Measurements from ENCODE around the gene GAS7.

GAS7 gene

DNA sequence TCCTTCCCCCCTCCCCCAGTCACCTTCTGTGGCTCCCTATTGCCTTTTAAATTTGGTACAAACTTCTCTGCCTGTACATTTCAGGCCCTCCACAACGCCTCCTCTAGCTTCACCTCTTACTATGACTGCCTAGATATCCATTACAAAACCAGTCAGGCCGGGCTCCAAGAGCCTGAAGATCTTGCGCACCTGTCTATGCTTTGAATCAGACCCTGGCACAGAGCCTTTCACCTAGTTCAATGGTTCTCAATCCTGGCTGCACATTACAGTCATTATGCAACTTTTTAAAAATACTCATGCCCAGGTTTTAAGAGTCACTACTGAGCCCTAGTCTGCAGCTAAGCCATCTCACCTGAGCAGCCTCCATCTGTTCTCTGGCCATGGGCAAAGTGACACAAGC, 1.6 kb upstream of the GAS7 start:
- no peak for DNase-seq

DNA sequence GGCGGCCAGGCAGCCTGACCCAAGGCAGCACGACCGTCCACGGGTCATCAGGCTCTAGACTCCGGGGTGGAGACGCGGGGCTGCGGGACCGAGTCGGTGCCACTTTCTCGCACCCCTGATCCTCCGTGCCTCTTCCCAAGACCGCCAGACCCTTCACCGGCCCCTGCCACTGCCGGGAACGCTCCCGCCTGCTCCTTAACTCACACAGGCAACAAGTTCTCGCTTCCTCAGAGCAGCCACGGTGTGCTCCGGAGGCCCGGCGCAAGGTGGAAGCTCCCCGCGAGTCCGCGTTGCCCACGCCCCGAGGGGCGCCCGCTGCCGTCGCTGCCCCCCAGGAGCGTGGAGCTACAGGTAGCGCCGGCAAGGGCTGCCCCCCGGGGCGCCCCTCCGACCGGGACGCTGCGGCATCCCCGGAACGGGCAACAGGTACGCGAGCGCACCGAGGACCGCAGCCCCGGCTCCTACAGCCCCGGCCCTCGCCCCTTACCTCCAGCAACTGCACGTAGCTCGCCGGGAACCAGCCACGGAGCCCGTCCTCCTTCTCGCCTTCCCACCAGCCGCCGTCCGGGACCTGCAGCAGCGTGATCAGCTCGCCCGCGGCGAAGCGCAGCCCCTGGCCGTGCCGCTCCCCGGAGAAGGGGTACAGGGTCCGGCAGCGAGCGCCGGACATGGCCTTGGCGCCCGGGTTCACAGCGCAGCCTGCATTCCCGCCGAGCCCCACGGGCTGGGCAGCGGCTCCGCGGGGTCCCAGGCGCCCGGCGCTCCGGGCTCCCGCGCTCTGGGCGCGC, 491 bp downstream of the GAS7 start:
- no peak for DNase-seq

DNA sequence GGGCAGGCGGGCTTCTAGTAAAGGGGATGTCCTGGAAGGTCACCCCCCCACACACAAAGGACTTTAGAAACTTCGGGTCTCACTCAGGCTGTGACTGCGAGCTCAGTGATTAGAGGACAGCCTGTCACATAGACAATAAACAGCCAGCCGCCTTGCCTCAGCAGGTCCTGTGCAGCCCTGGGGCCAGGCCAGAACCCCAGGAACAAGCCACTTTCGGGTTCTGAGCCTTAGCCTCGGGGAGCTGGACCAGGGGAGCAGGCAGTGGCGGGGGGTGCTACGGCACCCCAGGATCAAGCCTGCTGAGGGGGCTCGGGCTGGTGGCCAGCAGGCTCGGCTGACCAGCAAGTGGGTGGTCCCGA, 1.1 kb downstream of the GAS7 start:
- DNase-seq = no peak

DNA sequence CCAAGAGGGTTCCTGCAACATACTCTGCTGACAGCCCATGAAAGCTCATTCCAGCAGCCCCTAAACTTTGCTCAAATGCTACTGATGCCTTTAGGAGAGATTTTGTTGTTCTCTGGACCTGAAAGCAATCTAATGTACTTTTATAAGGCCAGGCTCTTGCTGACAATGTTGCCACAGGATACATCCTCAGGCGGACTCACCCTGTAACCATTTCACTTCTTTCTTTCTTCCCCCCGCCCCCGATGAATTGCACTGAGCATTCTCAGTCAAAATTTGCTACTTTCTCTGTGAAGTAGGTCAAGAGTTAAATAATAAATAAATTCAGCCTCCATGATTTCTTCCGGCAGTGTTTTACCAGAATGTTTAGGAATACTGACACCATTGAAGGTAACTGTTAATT, 1.5 kb downstream of the GAS7 start:
- no peak for DNase-seq

DNA sequence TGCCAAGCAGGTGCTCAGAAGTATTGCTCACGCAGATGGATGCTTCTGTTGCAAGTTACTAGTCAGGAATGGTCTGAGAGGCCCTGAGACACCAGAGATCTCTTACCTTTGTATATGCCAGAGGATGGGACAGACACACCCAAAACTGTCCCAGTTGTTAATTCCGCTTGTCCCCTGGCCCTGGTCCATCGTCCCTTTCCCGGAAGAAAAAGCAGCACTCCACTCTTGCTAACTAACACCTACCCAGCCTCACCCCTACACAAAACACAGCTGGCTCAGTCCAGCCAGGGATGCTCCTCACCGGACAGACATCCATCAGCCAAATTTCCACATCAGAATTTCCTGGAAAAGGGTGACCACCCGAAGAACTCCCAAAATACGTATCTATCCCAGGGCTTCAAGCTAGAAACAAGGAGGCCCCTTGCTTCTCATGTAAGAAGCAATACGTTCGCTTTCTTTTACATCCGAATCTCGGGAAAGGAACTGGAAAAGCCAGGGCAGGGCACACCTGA, 2.0 kb downstream of the GAS7 start:
- DNase-seq = no peak

DNA sequence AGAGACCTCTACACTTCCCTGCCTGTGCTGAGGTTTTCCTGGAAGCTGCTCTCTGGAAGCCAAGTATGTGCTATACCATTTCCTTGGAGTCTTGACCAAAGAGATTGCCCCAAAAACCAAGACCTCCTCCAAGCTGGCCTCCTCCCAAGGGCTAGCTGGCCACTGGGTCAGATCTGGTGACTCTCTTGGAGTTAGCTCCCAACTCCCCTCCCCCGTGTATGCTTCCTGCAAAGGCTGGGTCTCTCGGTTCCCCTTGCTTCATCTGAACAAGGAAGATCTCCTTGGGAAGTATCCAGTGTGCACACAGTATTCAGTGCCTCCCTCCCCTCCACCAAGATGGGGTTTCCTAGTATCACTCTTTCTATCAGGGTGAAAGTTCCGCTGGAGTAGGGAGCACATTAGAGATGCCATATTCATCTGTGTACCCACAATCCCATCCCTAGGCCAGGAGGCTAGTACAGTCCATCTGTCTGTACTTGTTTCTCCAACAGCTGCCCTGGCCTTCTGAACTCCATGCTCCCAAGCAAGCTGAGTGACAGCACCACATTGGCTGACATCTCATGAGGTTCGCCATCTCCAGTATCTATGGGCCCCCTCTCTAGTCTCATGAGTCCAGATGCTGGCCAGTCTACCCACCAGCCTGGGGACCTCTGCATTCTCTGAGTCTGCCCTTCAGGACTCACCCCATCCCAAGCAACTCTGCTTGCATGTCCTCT, 3.2 kb downstream of the GAS7 start:
- no peak for DNase-seq

DNA sequence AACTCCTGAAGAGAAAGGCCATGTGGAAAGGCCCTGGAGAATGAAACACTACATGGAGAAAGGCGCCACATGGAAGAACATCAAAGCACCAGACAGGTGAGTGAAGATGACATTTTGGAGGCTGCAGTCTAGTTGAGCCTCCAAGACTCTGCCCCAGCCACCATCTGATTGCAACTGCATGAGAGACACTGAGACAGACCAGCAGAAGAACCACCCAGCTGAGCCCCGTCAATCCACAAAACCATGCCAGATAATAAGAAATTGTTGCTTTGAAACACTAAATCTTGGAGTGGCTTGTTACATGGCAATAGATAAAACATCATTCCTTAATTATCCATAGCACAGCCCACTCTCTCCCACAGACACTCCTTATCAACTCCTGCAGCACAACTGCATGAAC, 4.8 kb downstream of the GAS7 start:
- DNase-seq = no peak

DNA sequence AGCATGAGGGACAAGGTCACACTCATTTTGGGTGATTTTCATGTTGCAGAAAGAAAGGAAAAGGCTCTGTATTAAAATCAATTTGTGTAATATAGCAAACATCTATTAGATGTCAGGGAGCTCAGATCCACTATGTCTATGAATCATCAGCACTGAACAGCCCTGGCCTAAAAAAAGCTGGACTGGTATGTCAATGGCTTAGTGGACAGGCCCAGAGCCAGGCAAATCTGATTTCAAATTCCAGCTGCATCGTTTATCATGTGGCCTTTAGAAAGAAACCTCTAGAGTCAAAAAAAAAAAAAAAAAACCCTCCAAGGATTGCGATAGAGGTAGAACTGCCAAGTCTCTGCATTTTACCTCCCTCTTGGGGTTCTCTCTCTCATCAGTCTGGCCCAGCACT, 5.4 kb downstream of the GAS7 start:
- DNase-seq = no peak

DNA sequence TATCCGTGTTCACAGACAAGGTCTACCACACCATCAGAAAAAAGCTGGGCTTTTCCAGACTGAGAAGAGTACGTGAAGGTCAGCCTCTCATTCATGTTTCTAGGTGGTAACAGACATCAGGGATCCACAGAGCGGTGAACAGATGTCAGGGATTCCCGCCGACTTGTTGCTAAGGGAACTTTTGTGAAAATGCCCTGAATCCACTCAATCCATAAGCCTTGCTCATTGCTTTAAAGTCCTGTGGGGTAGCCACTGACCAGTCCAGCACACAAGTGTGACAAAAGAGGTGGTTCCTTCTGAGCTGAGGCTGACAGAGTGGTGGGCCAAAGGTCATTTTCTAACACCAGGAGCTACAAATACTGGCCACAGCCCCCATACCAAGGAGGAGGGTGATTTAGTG, 5.9 kb downstream of the GAS7 start:
- DNase-seq = no peak

DNA sequence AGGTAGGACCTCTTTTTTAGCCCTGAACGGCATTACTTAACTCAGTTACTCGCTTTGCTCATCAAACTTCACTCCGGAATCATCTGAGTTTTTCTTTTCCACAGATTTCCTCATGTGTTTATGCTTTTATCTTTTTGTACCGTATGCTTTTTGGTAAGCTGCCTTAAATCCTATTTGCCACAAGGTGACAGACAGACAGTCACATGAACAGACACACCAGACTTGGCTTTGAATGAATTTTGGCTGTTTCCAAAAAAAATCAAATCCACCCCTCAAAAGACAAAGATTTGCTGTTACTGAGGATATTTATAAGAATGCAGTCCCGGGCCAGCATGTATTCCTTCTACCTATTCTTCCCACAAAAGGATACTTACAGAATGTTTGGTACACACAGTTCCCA, 10.9 kb downstream of the GAS7 start:
- no peak for DNase-seq

DNA sequence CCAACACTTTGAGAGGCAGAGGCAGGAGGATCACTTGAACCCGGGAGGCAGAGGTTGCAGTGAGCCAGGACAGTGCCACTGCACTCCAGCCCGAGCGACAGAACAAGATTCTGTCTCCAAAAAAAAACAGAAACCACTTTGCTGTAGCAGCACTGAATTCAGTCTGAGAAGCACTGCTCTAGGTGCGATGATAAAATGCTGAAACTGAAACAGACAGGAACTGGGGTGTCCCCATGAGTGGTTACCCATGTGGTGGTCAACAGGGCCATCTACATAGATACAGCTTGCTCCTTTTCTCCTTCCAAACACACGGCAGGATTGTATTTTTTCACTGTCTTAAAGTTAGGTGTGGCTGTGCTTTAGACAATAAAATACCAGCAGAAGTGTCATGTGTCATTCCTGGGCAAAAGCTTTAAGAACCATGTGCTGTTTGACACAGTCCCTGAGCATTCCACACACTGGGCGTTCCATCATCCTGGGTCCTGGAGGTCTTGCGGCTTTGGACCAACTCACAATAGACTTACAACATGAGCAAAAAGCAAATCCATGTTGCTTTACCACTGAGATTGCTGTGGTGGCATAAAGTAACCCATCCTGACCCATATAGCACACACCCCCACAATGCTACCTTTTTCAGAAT, 11.5 kb downstream of the GAS7 start:
- no peak for DNase-seq

DNA sequence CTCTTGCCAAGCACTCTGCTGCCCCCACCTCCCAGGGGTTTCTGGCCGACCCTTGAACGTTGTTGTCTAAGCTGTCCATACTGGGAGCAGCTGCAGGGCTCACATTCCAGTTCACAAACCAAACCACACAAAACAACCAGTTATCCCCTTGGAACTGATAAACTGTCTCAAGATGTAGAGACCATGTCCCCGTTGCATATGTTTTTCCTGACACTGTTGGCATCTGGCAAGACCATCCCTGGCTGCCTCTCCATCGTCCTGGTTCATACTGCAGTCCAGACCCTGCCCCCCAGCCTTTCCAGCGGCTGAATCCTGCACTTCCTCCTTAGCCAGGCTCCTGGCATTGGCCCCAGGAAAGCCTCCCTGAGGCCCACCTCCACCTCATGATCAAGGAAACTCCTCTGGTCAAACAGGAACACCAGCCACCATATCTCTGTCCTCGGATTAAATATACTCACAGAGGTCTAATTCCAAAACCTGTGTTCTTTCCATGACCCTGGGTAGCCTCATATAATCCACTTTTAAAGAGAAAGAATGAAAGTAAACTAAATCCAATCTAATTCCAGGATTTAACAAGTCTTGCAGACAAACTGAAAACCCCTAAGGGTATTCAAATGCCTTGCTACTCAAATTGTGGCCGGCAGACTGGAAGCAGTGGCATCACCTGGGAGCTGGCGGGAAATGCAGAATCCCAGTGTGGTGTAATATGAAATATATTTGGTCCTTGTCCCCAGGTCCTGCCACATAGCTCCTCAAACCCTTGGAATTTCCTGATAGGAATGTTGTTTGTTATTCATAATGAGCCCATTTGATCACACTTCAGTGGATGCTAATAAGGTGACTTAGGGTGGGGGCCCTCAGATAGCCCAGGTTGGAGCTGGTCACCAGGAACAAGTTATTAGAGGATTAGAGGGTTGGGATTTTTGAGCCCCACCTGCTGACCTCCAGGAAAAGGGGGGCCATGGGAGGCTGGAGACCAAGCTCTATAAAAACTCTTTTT, 14.2 kb downstream of the GAS7 start:
- no peak for DNase-seq

DNA sequence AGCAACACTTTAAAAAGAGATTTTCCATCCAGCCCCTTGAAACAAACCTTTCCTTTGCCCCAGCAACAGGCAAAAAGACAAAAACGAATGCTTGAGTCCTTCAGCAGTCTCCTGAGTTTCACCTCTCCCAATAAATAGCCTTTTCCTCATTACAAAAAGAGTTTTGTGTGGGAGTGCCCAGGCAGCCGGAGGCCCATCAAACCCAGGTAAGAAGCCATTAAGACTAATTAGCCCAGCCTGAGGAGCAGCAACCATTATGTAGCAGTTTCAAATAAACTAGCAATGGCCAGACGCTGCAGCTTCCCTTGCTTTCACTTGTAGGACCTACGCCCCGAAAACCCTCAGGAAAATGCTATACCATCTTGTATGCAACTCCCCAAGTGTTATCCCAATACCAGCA, 15.6 kb downstream of the GAS7 start:
- no peak for DNase-seq

DNA sequence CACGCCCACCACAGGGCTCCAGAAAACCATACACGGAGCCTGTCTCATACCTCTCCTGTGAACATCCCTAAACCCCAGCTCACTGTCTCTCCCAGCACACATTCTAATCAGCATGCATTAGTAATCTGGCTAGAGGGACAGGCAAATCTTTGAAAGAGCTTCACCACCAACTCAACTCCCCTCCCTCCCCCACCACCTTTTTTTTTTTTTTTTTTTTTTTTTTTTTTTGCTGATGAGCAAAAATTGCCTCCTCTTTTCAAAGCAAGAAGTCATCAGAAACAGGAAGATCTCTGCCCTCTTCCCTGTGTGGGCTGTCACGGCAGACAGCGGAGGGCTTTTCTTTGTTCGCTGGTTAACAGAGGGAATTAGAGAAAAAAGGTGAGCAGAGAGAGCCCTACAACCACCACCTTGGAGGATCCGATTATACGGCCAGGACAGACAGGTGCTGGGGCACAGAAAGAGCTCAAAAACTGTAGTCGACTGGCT, 19.9 kb downstream of the GAS7 start:
- DNase-seq = no peak

DNA sequence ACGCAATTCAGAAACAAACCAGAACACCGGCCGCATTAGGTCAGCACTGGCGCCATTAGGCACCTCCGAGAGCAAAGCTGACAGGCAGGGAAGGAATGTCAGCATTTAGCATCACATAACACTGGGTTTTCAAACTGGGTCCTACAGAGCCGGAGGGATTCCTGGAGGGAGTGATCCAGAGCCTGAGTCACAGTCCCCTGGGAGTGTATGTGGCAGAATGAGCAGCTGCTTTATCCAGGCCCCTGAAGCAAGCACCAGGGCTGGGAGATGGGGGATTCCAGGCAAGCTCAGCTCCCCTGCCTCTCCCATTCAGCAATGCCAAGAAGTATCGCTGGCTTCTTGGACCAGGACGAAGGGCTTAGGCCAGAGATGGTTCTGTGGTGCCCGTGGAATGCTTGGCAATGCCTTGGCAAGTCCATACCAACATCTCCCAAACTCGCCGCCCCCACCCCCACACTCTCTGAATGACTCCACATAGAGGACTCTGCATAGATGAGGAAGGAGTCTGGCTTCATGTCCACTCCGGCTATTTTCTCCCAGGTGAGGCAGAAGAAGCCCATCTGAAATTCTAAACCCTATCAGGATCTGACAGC, 20.4 kb downstream of the GAS7 start:
- no peak for DNase-seq

DNA sequence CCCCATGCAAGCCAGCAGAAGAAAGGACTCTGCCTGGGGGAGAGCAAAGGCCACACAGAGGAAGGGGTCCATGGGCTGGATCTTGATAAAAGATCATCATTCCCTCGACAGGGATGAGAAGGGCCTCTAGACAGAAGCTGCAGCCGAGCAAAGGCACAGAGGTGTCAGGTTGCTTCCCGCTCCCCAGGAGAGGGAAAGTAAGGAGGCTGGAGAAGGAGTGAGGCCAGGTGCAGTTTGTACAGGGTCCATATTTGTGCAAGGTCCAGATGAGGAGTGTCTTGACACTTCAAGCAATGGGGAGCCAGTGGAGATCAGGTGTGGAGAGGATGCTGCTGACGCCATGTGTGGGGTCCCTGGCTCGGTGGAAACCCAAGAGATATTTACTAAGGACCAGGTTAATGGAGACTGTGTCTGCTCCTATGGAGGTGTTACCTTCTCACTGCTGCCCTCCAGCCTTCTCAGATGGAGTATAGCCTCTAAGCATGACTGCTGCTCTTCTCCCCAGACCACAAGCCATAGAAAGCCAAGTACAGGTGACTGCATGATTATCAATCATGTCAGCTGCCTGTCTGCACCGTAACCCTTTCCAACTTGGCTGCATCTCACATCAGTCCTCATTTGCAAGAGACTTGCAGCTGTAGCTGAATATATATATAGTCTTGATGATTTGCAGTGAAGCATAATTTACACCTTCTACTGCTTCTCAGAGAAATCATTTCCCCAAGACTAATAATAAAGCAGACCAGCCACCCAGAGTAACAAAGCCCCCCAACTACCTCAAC, 21.1 kb downstream of the GAS7 start:
- no peak for DNase-seq

DNA sequence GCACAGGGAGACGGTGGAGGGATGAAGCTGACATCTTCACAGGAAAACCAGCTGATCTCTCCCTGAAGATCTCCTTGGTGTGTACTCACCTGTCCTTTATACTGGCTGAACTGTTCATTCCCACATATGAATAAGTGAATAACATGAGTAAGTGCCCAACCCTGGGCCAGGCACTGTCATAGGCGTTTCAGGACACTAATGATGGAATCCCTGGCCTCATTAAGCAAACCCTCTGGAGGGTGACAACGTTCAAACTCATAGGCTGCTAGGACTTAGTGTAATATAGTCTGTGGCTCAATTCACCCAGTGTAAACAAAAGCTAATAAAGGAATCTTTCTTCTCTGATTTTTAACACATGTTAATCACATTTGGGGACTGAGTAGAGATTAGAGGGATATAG, 24.5 kb downstream of the GAS7 start:
- no peak for DNase-seq

DNA sequence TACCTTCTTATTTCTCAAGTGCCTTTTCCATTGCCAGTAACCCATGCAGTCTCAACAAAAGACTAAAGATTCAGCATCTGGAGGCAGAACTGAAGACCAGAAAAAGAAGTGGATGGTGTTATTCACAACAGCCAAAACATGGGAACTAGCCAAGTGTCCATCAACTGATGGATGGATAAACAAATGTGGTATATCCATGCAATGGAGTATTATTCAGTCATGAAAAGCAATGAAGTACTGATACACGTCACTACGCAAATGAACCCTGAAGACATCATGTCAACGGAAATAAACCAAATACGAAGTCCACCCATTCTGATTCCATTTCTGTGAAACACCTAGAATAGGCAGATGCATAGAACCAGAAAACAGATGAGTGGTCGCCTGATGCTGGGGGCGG, 25.6 kb downstream of the GAS7 start:
- DNase-seq = no peak

DNA sequence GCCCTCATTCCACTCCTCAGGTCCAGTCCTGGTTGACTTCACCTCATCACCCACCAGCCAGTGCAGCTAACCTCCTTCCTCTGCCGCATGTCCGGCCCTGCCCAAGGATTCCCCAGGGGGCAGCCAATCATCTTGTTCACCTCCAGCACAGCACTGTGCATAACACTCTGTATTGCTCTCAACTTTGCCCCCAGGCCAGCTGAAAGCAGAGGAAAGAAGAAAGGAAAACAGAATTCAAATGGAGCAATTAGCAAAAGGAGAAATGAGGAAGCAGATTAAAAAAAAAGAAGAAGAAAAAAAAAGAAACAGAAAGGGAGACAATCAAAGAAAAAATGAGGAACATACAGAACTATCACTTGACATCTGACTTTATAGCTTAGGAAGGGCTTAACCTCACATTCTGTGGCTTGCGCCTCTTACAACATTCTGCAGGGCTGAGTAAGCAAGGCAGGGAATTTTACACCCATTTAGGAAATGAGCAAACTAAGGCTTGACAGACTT, 26.1 kb downstream of the GAS7 start:
- DNase-seq = no peak

DNA sequence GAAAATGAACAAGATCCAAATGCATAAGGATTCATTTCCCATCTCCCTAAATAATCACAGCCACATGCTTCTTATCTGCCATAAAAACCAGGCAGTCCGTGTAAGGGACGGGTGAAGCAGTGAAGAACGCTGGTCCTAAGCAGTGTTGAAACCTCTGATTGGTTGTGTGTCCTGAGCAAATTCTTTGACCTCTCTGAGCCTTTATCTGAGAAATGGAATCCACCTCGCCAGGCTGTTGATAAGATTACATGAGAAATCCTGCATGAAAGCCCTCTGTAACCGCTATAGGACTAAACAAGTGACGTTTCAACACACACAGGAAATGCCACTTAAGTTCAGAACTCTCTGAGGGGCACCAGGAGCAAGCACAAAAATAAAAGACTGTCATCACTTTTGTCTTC, 26.8 kb downstream of the GAS7 start:
- no peak for DNase-seq

DNA sequence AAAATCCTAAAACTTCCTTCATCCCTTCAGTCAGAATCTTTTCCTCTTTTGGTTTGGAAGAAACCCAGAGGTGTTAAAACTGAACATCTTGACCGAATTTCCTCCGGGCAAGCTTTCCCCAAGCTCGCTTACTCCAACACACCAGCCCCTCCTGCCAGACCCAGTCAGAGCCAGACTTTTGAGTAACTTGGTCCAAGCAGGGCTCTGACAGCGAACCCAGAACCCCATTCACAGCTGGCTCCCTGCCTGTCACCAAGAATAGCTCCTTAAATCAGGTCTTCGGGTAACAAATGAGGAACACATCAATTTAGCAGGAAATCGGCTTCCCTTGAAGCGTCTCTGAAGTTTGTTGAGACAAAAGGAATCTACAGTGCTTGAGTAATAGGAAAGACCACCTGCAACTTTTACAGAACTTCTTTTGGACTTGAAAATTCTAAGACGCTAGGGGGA, 27.3 kb downstream of the GAS7 start:
- DNase-seq = no peak
